Erythroblast (primary cell): ENCODE results near the gene MGME1.

Source experiments
- DNase-seq, 2 experiments: peaks; one replicate each; lab custom pipeline; 2025; lab: John Stamatoyannopoulos, UW
- GATA1 ChIP-seq: IDR thresholded peaks from 2 replicates; pipeline ENCODE4 v1.6.1; 2011; ENCODE audit warnings: low read depth, mild to moderate bottlenecking, control low read depth, low read length, moderate library complexity
- POLR2A ChIP-seq: IDR thresholded peaks from 2 replicates; pipeline ENCODE4 v1.6.1; 2011; ENCODE audit warnings: mild to moderate bottlenecking, low read length

MGME1 gene

DNA sequence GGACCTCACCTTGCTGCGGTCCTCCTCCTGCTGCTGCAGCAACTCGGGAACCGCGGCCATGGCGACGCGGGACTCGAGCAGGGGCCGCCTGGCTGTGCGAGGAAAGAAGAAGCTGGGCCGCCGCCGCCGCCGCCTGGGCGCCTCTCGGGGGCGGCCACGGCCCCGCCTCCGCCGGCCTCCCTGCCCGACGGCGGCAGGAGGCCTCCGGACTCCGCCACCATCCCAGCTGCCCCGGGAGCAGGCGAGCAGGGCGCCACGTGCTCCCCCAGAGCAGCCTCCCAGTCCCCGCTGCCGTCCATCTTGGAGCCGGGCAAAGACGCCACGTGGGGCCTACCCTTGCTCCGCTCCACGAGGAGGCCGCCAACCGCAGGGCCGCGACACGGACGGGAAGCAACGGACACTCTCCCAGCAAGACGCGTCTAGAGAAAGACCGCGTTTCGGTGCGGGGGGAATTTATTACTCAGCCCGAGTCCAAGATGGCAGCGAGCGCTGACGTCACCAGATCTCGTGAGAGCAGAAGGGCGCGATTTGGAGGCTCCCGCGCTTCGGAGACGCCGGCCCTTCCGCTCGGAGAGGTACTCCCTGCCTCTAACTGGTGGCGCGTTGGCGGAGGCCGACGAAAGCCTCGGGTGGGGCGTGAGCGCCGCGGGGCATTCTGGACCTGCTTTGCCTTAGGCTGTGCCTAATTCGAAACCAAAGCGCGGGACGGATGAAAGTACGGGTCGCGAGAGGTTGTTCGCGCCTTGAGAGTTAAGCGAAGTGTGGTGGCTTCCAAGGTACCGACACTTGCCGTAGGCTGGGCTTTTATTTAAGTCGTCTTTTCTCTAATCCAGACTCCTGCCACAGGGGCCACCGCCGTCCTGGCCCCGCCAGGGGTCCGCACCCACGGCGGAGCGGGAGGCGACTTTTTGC is at the start of gene MGME1, which contains the start of gene SNX5:
TSS of gene MGME1 (plus strand) at position 653 of the 912 bp plus-strand sequence. CDS start 842 bp downstream, outside the sequence.
TSS of gene SNX5 (minus strand) at position 429 of the 912 bp plus-strand sequence. CDS start at position 60, 369 bp downstream.
- TF ChIP-seq GATA1 (no peak), POLR2A (peak; percentile 96)
- DNase-seq: peak; percentile 99 to 100

DNA sequence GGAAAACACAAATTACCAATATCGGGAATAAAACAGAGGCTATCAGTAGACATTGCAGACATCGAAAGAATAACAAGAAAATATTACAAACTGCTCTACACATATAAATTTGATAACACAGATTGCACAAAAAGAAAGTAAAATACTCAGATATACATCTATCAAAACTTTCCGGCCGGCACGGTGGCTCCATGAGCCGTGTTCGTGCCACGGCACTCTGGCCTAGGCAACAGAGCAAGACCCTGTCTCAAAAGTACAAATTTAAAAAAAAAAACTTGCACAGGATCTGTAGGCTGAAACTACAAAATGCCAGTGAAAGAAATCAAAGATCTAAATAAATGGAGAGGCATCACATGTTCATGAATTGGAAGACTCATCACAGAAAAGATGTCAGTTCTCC is 49.7 kb upstream of the MGME1 start:
- DNase-seq: no peak
- TF ChIP-seq POLR2A (no peak), GATA1 (no peak)

DNA sequence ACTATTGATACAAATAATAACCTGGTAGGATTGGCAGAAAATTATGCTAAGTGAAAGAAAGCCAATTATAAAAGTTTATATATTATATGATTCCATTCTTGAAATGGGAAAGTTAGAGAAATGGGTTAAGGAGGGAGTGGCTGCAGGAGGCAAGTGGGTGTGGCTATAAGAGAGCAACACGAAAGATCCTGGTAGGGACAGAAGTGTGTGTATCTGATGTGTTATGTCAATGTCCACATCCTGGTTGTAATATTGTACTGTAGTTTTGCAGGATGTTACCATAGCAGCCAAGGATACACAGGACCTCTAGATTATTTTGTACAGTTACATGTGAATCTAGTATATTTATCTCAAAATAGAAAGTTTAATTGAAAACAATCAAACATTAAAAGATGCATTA is 47.0 kb upstream of the MGME1 start:
- TF ChIP-seq GATA1 (no peak), POLR2A (no peak)
- DNase-seq: no peak

DNA sequence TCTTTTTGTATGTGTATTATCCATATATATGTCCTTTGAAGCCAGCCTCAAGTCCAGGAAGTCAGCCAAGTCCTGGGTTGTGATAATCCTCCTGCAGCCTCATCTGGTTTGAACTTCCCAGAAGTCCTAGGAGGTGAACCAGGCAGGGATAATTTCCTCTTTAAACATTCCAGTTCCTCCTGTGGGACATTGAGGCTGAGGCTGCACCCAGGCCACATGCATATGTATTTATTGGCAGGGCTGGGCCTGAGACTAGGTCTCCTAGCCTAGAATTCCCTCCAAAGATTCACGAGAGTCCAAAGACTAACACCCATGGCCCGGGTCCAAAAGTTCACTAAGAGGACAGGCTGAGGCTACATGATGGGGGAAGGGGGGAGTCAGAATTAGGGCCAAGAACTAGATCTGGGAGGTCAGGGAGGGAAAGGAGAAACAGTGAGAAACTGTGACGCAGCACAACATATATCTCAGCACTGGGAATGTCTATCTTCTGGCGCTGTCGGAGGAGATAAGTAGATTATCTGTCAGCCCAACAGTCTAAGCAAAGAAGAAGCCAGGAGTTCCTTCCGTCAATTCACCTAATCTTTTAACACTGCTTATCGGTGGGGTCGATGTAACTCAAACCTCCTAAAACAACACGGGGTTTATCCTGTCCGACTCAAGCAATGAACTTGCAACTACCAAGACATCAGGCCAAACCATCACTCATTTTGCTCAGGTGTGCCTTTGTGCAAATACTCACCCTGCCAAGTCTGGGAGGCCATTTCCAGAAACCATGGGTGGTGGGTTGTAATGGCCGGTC is 43.5 kb upstream of the MGME1 start:
- peak; percentile 45 to 83 for DNase-seq
- TF ChIP-seq GATA1 (no peak), POLR2A (no peak)

DNA sequence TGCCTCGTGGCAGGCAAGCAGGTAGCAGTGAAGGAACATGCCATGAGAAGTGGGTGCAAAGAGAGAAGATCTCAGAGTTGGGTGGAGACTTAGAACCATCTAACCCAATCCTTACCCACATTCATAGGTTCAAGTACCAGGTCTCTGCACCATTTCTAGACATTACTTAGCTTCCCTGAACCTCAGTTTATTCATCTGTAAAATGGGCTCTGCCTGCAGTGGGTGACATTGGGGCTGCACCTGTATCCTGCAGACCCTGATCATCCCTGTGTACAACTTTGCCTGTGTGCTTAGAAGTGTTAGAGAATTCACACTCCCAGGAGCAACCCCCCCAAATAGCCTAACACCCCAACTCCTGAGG is 42.9 kb upstream of the MGME1 start:
- no peak for DNase-seq
- no peak for TF ChIP-seq POLR2A
- TF ChIP-seq GATA1: no peak

DNA sequence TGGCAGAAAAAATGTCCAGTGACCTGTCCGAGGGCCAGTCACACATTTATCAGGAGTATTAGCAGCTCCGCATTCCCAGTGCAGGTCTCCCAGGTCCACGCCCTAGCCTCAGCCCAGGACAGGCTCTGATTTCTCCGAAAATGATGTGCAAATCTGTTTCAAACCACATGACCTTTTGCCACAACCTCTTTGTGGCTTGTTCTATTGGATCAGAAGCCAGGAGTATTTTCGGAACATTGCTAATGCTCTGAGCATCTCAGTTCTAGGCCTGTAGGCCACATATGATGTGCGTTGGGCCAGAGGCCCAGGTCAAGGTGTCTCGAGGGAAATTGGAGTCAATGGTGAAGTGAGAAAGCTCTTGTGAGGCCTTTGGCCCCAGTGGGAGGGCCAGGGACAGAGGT is 40.6 kb upstream of the MGME1 start:
- no peak for TF ChIP-seq GATA1
- no peak for TF ChIP-seq POLR2A
- no peak for DNase-seq

GRCh38 chr20:17928633-17929311 is 40.0 kb upstream of the MGME1 start:
- TF ChIP-seq POLR2A (no peak), GATA1 (no peak)
- DNase-seq: no peak

GRCh38 chr20:17931513-17931912 is 37.3 kb upstream of the MGME1 start:
- TF ChIP-seq POLR2A (no peak), GATA1 (no peak)

GRCh38 chr20:17932396-17932795 is 36.4 kb upstream of the MGME1 start:
- no peak for DNase-seq
- TF ChIP-seq POLR2A (no peak), GATA1 (no peak)

More at GRCh38 chr20:17931513-17931912, 37.3 kb upstream of the MGME1 start:
- no peak for DNase-seq

- TF ChIP-seq GATA1 (no peak), POLR2A (no peak)
- no peak for DNase-seq
Measured at GRCh38 chr20:17933121-17933520, 35.7 kb upstream of the MGME1 start.

GRCh38 chr20:17933711-17934110 is 35.1 kb upstream of the MGME1 start:
- DNase-seq: no peak
- TF ChIP-seq GATA1: no peak
- TF ChIP-seq POLR2A: no peak

- DNase-seq: no peak
- TF ChIP-seq GATA1: no peak
- TF ChIP-seq POLR2A: no peak
Measured at GRCh38 chr20:17934141-17934862, 34.5 kb upstream of the MGME1 start.

DNA sequence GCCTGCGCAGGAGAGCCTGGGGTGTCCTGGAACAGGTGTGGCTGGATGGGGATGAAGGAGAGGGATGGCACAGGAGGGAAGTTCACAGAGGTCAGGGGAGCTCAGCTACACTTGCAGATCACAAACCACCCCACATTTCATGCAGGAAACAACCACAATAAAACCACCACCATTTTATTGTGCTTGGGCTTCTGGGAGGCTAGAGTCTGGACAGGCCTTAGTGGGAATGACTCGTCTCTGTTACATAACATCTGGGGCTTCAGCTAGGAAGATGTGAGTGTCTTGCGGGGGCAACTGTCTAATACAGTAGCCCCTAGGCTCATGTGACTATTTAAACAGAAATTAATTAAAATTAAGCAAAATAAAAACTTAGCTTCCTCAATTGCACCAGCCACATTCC is 33.6 kb upstream of the MGME1 start:
- TF ChIP-seq POLR2A (no peak), GATA1 (no peak)
- no peak for DNase-seq
